Smooth muscle cell (in vitro differentiated cells): ENCODE results near the gene TF. TPM values are rescaled to one million over a fixed set of nuclear protein-coding genes. Genes with fewer than 3 reads are reported as not detected.

Source experiments
- DNase-seq: peaks from one replicate; lab custom pipeline; 2025; ENCODE audit not compliant: unreplicated experiment; lab: John Stamatoyannopoulos, UW
- H2AFZ ChIP-seq: fragments of 200-600 bp; sonication (generic); 2 replicates; pipeline ENCODE4 v1.6.0; 2016; ENCODE audit warnings: antibody characterized with exemption, low read depth, mild to moderate bottlenecking
- H3F3A ChIP-seq: fragments of 200-600 bp; sonication (generic); 2 replicates; pipeline ENCODE4 v1.6.0; 2017; ENCODE audit warnings: antibody characterized with exemption, low read depth
- H3K27ac ChIP-seq: fragments of 200-600 bp; sonication (generic); 2 replicates; pipeline ENCODE4 v1.5.1; 2016; ENCODE audit warnings: low read depth, mild to moderate bottlenecking
- H3K27me3 ChIP-seq: fragments of 200-600 bp; sonication (generic); 2 replicates; pipeline ENCODE4 v1.6.1; 2016; ENCODE audit warnings: low read depth, mild to moderate bottlenecking
- H3K36me3 ChIP-seq: fragments of 200-600 bp; sonication (generic); 2 replicates; pipeline ENCODE4 v1.5.1; 2016; ENCODE audit warnings: low read depth
- H3K4me1 ChIP-seq: fragments of 200-600 bp; sonication (generic); 2 replicates; pipeline ENCODE4 v1.5.1; 2016; ENCODE audit warnings: low read depth
- H3K4me2 ChIP-seq: fragments of 200-600 bp; sonication (generic); 2 replicates; pipeline ENCODE4 v1.6.0; 2016; ENCODE audit warnings: mild to moderate bottlenecking
- H3K4me3 ChIP-seq: fragments of 200-600 bp; sonication (generic); 2 replicates; pipeline ENCODE4 v1.5.1; 2016; ENCODE audit warnings: mild to moderate bottlenecking
- H3K79me2 ChIP-seq: fragments of 200-600 bp; sonication (generic); 2 replicates; pipeline ENCODE4 v1.6.0; 2016; ENCODE audit warnings: low read depth, mild to moderate bottlenecking
- H3K9ac ChIP-seq: fragments of 200-600 bp; sonication (generic); 2 replicates; pipeline ENCODE4 v1.6.0; 2016; ENCODE audit warnings: low read depth
- H3K9me3 ChIP-seq: fragments of 200-600 bp; sonication (generic); replicated peaks from 2 replicates; pipeline ENCODE4 v1.5.1; 2016; ENCODE audit warnings: low read depth
- H4K20me1 ChIP-seq: fragments of 200-600 bp; sonication (generic); 2 replicates; pipeline ENCODE4 v1.6.0; 2016; ENCODE audit warnings: low read depth
- WGBS: methylation state at CpG from one replicate; pipeline ENCODE4 v1.1.7; 2016; ENCODE audit warnings: low lambda C conversion rate; 5-methylcytosine and 5-hydroxymethylcytosine counted together
- polyA plus RNA-seq: library from polyadenylated mRNA; unstranded; fragments of >200 nt; fragmentation: Nextera tagmentation; extraction: Ambion mirVana; gene quantifications from 2 replicates; pipeline ENCODE4 v1.2.1, GENCODE V29; 2016
- total RNA-seq: library from RNA; depleted of rRNA; stranded (reverse); fragments of >200 nt; gene quantifications from 2 replicates; pipeline ENCODE4 v1.2.3, GENCODE V29; 2014
- TF ChIP-seq, protein P1 (sequence below): fragments of 200-600 bp; sonication (generic); IDR thresholded peaks from 2 replicates; pipeline ENCODE4 v1.5.1; 2017; ENCODE audit warnings: borderline replicate concordance, mild to moderate bottlenecking, antibody characterized with exemption; ENCODE audit not compliant: insufficient read depth, poor library complexity, severe bottlenecking

Gene TF
- total RNA-seq: 0.13 and 1.0 TPM in 2 replicates
- polyA plus RNA-seq: 1.6 and 1.9 TPM in 2 replicates

- H4K20me1 ChIP-seq: no peaks in the 10 kb centered on the region
- H3F3A ChIP-seq: no peaks in the 10 kb centered on the region
- no peak for DNase-seq
- H3K4me2 ChIP-seq: no peak within 1 kb of the TSS
- no peak within 1 kb of the TSS for H2AFZ ChIP-seq
- no peak within 1 kb of the TSS for H3K9ac ChIP-seq
- TF ChIP-seq, protein P1, sequence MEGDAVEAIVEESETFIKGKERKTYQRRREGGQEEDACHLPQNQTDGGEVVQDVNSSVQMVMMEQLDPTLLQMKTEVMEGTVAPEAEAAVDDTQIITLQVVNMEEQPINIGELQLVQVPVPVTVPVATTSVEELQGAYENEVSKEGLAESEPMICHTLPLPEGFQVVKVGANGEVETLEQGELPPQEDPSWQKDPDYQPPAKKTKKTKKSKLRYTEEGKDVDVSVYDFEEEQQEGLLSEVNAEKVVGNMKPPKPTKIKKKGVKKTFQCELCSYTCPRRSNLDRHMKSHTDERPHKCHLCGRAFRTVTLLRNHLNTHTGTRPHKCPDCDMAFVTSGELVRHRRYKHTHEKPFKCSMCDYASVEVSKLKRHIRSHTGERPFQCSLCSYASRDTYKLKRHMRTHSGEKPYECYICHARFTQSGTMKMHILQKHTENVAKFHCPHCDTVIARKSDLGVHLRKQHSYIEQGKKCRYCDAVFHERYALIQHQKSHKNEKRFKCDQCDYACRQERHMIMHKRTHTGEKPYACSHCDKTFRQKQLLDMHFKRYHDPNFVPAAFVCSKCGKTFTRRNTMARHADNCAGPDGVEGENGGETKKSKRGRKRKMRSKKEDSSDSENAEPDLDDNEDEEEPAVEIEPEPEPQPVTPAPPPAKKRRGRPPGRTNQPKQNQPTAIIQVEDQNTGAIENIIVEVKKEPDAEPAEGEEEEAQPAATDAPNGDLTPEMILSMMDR: no peak
- H3K27ac ChIP-seq: no peak within 1 kb of the TSS
- H3K36me3 ChIP-seq: no peaks in the 10 kb centered on the region
- no peaks in the 10 kb centered on the region for H3K4me1 ChIP-seq
- no peaks in the 10 kb centered on the region for H3K79me2 ChIP-seq
- H3K27me3 ChIP-seq: no peaks in the 10 kb centered on the region
- 93% methylated on average over 50 of the region's 50 CpGs for WGBS
- no peaks in the 10 kb centered on the region for H3K9me3 ChIP-seq
- no peak within 1 kb of the TSS for H3K4me3 ChIP-seq
These were observed at the start of gene TF for GRCh38 chr3:133745981-133746711. Gene TF (plus strand): TSS chr3:133746393. CDS start chr3:133746441, 48 bp downstream.

- H3K27me3 ChIP-seq: no peaks in the 10 kb centered on the region
- 82% methylated on average over 2 of the region's 2 CpGs for WGBS
- no peaks in the 10 kb centered on the region for H3K4me1 ChIP-seq
- H3K36me3 ChIP-seq: no peaks in the 10 kb centered on the region
- no peak for DNase-seq
- no peaks in the 10 kb centered on the region for H3K79me2 ChIP-seq
- H3K9me3 ChIP-seq: no peaks in the 10 kb centered on the region
- H3K27ac ChIP-seq: no peak overlapping the region
- no peak overlapping the region for H2AFZ ChIP-seq
- no peak overlapping the region for H3K4me3 ChIP-seq
- no peaks in the 10 kb centered on the region for H3F3A ChIP-seq
- H3K4me2 ChIP-seq: no peak overlapping the region
- TF ChIP-seq, protein P1: no peak
- no peaks in the 10 kb centered on the region for H4K20me1 ChIP-seq
- H3K9ac ChIP-seq: no peak overlapping the region
These were observed 48.2 kb upstream of the TF start for GRCh38 chr3:133697960-133698359.

DNA sequence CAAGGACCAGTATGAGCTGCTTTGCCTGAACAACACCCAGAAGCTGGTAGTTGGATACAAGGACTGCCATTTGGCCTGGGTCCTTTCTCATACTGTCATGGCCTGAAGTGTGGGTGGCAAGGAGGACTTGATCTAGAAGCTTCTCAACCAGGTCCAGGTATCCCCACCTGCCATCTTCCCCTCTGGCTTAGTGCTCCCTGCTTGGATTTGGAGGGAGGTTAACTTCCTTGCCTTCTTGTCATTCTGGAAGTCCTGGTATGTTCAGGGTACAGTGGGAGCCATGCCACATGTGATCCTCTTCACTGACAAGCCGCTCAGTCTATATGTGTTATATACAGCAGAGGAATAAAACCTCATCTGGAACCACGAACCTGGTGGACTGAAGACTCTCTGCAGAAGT lies 46.7 kb upstream of the TF start:
- no peak overlapping the region for H3K9ac ChIP-seq
- DNase-seq: no peak
- H4K20me1 ChIP-seq: no peaks in the 10 kb centered on the region
- no peaks in the 10 kb centered on the region for H3K4me1 ChIP-seq
- H3K27ac ChIP-seq: no peak overlapping the region
- no peaks in the 10 kb centered on the region for H3K9me3 ChIP-seq
- H3K27me3 ChIP-seq: no peaks in the 10 kb centered on the region
- H3K36me3 ChIP-seq: no peaks in the 10 kb centered on the region
- no peak overlapping the region for H3K4me2 ChIP-seq
- TF ChIP-seq, protein P1: no peak
- no peak overlapping the region for H2AFZ ChIP-seq
- no peak overlapping the region for H3K4me3 ChIP-seq
- H3F3A ChIP-seq: no peaks in the 10 kb centered on the region
- no peaks in the 10 kb centered on the region for H3K79me2 ChIP-seq
- WGBS: 74% methylated on average over 2 of the region's 2 CpGs

DNA sequence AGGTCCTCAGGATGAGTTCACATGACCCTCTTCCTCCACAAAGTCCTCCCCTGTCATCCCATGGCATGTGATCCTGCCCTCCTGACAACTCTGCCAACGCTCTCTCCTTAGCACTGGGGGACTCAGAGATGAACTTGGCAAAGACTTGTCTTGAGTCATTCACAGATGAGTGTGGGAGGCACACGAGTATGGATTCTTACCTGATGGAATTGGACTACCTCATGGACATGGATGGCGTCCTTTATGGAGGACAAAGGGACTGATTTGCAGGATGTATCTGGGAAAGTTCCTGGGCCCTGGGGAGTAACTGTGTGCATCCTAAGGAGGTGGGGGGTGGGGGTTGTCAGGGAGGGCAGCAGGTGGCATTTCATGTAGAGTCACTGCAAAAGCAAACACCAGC lies 46.3 kb upstream of the TF start:
- no peak overlapping the region for H2AFZ ChIP-seq
- H3K27ac ChIP-seq: no peak overlapping the region
- no peaks in the 10 kb centered on the region for H3F3A ChIP-seq
- H3K27me3 ChIP-seq: no peaks in the 10 kb centered on the region
- H3K79me2 ChIP-seq: no peaks in the 10 kb centered on the region
- no peaks in the 10 kb centered on the region for H3K4me1 ChIP-seq
- WGBS: 78% methylated on average over 3 of the region's 3 CpGs
- TF ChIP-seq, protein P1: no peak
- no peak overlapping the region for H3K4me2 ChIP-seq
- H4K20me1 ChIP-seq: no peaks in the 10 kb centered on the region
- no peak overlapping the region for H3K4me3 ChIP-seq
- no peak overlapping the region for H3K9ac ChIP-seq
- DNase-seq: no peak
- H3K36me3 ChIP-seq: no peaks in the 10 kb centered on the region
- H3K9me3 ChIP-seq: no peaks in the 10 kb centered on the region
